HepG2 (cell line): Measurements from ENCODE around the gene BRPF1. TPM values are rescaled to one million over a fixed set of nuclear protein-coding genes. Genes with fewer than 3 reads are reported as not detected.

Source experiments
- ATAC-seq: fragments of 200-7000 bp; cut with Tn5 transposase; 3 replicates; pipeline ENCODE4 v1.9.1; 2020; ENCODE audit warnings: mild to moderate bottlenecking, moderate library complexity
- BruUV-seq: library from RNA; stranded (reverse); fragments of 400-500 nt; replicated peaks from 2 replicates; lab custom pipeline; 2021; lab: Mats Ljungman, UMichigan
- CTCF ChIA-PET: fragments of 300-600 bp; formaldehyde crosslinking; extraction: SDS; loops from one replicate; lab custom pipeline; 2021; ENCODE audit warnings: low total read pairs, inconsistent platforms, low intra/inter-chr PET ratio; lab: Yijun Ruan, JAX
- POLR2A ChIA-PET: fragments of 350-600 bp; sonication (Branson Sonifier 250); formaldehyde crosslinking; loops from one replicate; lab custom pipeline; 2020; ENCODE audit warnings: antibody characterized with exemption, inconsistent platforms; lab: Yijun Ruan, JAX
- DNase-seq: peaks from one replicate; pipeline ENCODE4 v3.0.0-alpha.2; 2015; ENCODE audit warnings: low spot score
- FAIRE-seq: peaks from 3 replicates; lab custom pipeline; 2011; peaks lifted over from hg19 to GRCh38; lab: Jason Lieb, UNC
- H2AFZ ChIP-seq: one replicate; pipeline ENCODE4 v1.6.1; 2011; ENCODE audit warnings: low read length, inconsistent platforms
- H3K27ac ChIP-seq: fragments of 300-600 bp; 3 replicates; pipeline ENCODE4 v1.8.0; 2011; ENCODE audit warnings: mixed run types, mild to moderate bottlenecking, mixed read lengths, low read length, inconsistent platforms; ENCODE audit not compliant: insufficient read depth; ENCODE audit errors: extremely low read length
- H3K27me3 ChIP-seq, 2 experiments: fragments of 200-600 bp in 1 of 2; 2 replicates in 1 of 2; 3 replicates in 1 of 2; pipeline versions ENCODE4 v1.6.0 to v1.8.0; 2011; ENCODE audit warnings: low read length in 2 of 2, mild to moderate bottlenecking in 2 of 2, moderate library complexity in 2 of 2, inconsistent platforms in 1 of 2; ENCODE audit not compliant: insufficient read depth in 2 of 2, control insufficient read depth in 1 of 2
- H3K36me3 ChIP-seq, 2 experiments: fragments of 200-600 bp in 1 of 2; replicated peaks in 1 of 2; 2 replicates in 1 of 2; 3 replicates in 1 of 2; pipeline versions ENCODE4 v1.5.1 to v1.8.0; 2011; ENCODE audit warnings: low read length in 2 of 2, inconsistent platforms in 1 of 2; ENCODE audit not compliant: insufficient read depth in 2 of 2, control insufficient read depth in 1 of 2
- H3K4me1 ChIP-seq: 2 replicates; pipeline ENCODE4 v1.5.1; 2012; ENCODE audit warnings: low read length, inconsistent platforms; ENCODE audit not compliant: insufficient read depth
- H3K4me2 ChIP-seq: 2 replicates; pipeline ENCODE4 v1.6.0; 2011; ENCODE audit warnings: low read depth, low read length, inconsistent platforms
- H3K4me3 ChIP-seq, 3 experiments: fragments of 200-600 bp in 1 of 3; sonication (generic), shearing (Covaris generic) in 1 of 3; replicated peaks in 1 of 3; 2 replicates each; pipeline ENCODE4 v1.5.1; 2011 to 2016; ENCODE audit warnings: low read length in 3 of 3, inconsistent platforms in 2 of 3, low read depth in 2 of 3, mild to moderate bottlenecking in 2 of 3, control low read depth in 1 of 3, mixed read lengths in 1 of 3; ENCODE audit not compliant: insufficient read depth in 1 of 3
- H3K79me2 ChIP-seq: one replicate; pipeline ENCODE4 v1.6.1; 2011; ENCODE audit warnings: low read length, inconsistent platforms; ENCODE audit not compliant: insufficient read depth
- H3K9ac ChIP-seq: 2 replicates; pipeline ENCODE4 v1.6.0; 2011; ENCODE audit warnings: mild to moderate bottlenecking, low read depth, low read length, inconsistent platforms; ENCODE audit not compliant: insufficient read depth
- H3K9me3 ChIP-seq: 2 replicates; pipeline ENCODE4 v1.5.1; 2012; ENCODE audit warnings: mild to moderate bottlenecking, low read length
- H4K20me1 ChIP-seq: 2 replicates; pipeline ENCODE4 v1.6.0; 2011; ENCODE audit warnings: inconsistent platforms, mild to moderate bottlenecking, low read length, moderate library complexity; ENCODE audit not compliant: insufficient read depth
- CAMTA2 ChIP-seq: sonication (generic); formaldehyde crosslinking; IDR thresholded peaks from 2 replicates; pipeline ENCODE4 v1.4.0; 2020; ENCODE audit warnings: mild to moderate bottlenecking, missing genetic modification reagents, borderline replicate concordance
- EHMT2 ChIP-seq: fragments of 200-600 bp; sonication (generic); IDR thresholded peaks from 2 replicates; pipeline ENCODE4 v1.7.0; 2017; ENCODE audit warnings: antibody characterized with exemption, low read depth, low read length, borderline replicate concordance
- MTERF4 ChIP-seq: sonication (generic); formaldehyde crosslinking; IDR thresholded peaks from 2 replicates; pipeline ENCODE4 v1.8.0; 2023; ENCODE audit warnings: mild to moderate bottlenecking, missing genetic modification reagents
- PLRG1 ChIP-seq: fragments of 450-650 bp; conservative IDR thresholded peaks from 2 replicates; pipeline ENCODE4 v1.6.1; 2016
- RCOR2 ChIP-seq: IDR thresholded peaks from 2 replicates; pipeline ENCODE4 v1.6.1; 2016; ENCODE audit warnings: missing biosample characterization, missing genetic modification reagents
- SMAD1 ChIP-seq: sonication (generic); formaldehyde crosslinking; IDR thresholded peaks from 2 replicates; pipeline ENCODE4 v1.4.0; 2020; ENCODE audit warnings: missing genetic modification reagents, low read depth, mild to moderate bottlenecking, borderline replicate concordance
- ZNF121 ChIP-seq: sonication (generic); formaldehyde crosslinking; IDR thresholded peaks from 2 replicates; pipeline ENCODE4 v1.5.0; 2020; ENCODE audit warnings: mild to moderate bottlenecking, missing genetic modification reagents
- ZNF3 ChIP-seq: IDR thresholded peaks from 2 replicates; pipeline ENCODE4 v1.7.0; 2017; ENCODE audit warnings: inconsistent platforms
- ZNF790 ChIP-seq: sonication (generic); formaldehyde crosslinking; IDR thresholded peaks from 2 replicates; pipeline ENCODE4 v1.8.0; 2022; ENCODE audit warnings: missing genetic modification reagents, mild to moderate bottlenecking, borderline replicate concordance
- WGBS: methylation state at CpG from one replicate; pipeline ENCODE4 v1.1.6; 2017; ENCODE audit warnings: low lambda C conversion rate; 5-methylcytosine and 5-hydroxymethylcytosine counted together
- in situ Hi-C: cut with HindIII; loops from 2 replicates; pipeline ENCODE4 v1.10.0; 2017; ENCODE audit warnings: low pct_unique_long_range_greater_than_20kb; ENCODE audit not compliant: extremely low pct_ligation_motif_present
- intact Hi-C: fragments of 100-400 bp; cut with micrococcal nuclease; formaldehyde crosslinking; loops from one replicate; pipeline ENCODE4 v1.10.0; 2022; ENCODE audit not compliant: unreplicated experiment
- polyA plus RNA-seq, 8 experiments: library from polyadenylated mRNA; depleted of rRNA in 3 of 8; stranded (reverse) in 7 of 8; unstranded in 1 of 8; fragments of >200 nt; fragmentation: Illumina TruSeq in 4 of 8; extraction: Trizol in 4 of 8; gene quantifications; 2 replicates each; pipeline versions ENCODE4 v1.2.1 to v1.2.3, GENCODE V29; 2011 to 2016; ENCODE audit warnings: low read depth in 4 of 8, missing spikeins in 1 of 8, mixed read lengths in 1 of 8; ENCODE audit not compliant: insufficient read depth in 1 of 8
- total RNA-seq, 5 experiments: library from RNA; depleted of rRNA; stranded (reverse); fragments of >200 nt; fragmentation: Illumina TruSeq; extraction: Trizol; gene quantifications; 2 replicates each; pipeline ENCODE4 v1.2.3, GENCODE V29; 2016; ENCODE audit warnings: low read depth in 1 of 5
- TF ChIP-seq, protein P1 (sequence below): sonication (generic); formaldehyde crosslinking; IDR thresholded peaks from 2 replicates; pipeline ENCODE4 v1.5.0; 2020; ENCODE audit warnings: missing genetic modification reagents
- TF ChIP-seq, protein P2 (sequence below): sonication (generic); formaldehyde crosslinking; IDR thresholded peaks from 2 replicates; pipeline ENCODE4 v1.5.0; 2020; ENCODE audit warnings: missing genetic modification reagents

Gene BRPF1
- total and polyA plus RNA-seq, 2 of the 13 experiments (the other 11 are each of a cell fraction or from before 2014, with no cell fraction given), result 7.3 to 10.0 TPM

DNA sequence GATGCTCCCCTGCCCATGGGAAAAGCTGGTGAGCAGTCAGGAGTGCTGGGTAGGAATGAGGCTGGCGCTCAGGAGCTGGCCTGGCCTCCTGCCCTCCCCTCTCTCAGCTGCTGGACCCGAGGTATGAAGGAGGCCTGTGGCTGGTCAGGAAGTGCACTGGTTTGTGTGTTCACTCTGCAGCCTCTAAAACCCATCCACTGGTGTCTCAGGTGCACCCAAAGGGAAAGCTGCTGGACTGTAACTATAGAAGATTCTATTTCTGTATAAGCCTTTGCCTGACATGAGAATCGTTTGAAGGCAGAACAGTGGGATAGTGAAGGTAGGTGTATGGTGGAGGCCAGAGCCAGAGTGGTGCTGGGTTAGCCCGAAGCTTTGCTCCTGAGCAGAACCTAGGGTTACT is 33.6 kb upstream of the BRPF1 start:
- no peaks in the 10 kb centered on the region for H3K9me3 ChIP-seq
- peaks cover 9 to 19% of the 10 kb centered on the region in 2 experiments; a peak in 3 of 5 replicates for H3K36me3 ChIP-seq
- 87% methylated on average over 4 of the region's 4 CpGs for WGBS
- no peaks in the 10 kb centered on the region for H3K27me3 ChIP-seq
- no peak overlapping the region for H2AFZ ChIP-seq
- no peak overlapping the region for H3K4me3 ChIP-seq
- no peak overlapping the region for H3K27ac ChIP-seq
- no peak for ATAC-seq
- in situ Hi-C loops (no loop called here), intact Hi-C loops (no loop called here)
- no peak for DNase-seq
- H3K9ac ChIP-seq, result no peak overlapping the region
- TF ChIP-seq, protein P1, sequence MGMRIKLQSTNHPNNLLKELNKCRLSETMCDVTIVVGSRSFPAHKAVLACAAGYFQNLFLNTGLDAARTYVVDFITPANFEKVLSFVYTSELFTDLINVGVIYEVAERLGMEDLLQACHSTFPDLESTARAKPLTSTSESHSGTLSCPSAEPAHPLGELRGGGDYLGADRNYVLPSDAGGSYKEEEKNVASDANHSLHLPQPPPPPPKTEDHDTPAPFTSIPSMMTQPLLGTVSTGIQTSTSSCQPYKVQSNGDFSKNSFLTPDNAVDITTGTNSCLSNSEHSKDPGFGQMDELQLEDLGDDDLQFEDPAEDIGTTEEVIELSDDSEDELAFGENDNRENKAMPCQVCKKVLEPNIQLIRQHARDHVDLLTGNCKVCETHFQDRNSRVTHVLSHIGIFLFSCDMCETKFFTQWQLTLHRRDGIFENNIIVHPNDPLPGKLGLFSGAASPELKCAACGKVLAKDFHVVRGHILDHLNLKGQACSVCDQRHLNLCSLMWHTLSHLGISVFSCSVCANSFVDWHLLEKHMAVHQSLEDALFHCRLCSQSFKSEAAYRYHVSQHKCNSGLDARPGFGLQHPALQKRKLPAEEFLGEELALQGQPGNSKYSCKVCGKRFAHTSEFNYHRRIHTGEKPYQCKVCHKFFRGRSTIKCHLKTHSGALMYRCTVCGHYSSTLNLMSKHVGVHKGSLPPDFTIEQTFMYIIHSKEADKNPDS (CRISPR knock-in tag), result no peak
- TF ChIP-seq PLRG1, result no peak
- TF ChIP-seq ZNF121 (CRISPR knock-in tag), result no peak
- TF ChIP-seq, protein P2, sequence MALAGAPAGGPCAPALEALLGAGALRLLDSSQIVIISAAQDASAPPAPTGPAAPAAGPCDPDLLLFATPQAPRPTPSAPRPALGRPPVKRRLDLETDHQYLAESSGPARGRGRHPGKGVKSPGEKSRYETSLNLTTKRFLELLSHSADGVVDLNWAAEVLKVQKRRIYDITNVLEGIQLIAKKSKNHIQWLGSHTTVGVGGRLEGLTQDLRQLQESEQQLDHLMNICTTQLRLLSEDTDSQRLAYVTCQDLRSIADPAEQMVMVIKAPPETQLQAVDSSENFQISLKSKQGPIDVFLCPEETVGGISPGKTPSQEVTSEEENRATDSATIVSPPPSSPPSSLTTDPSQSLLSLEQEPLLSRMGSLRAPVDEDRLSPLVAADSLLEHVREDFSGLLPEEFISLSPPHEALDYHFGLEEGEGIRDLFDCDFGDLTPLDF (CRISPR knock-in tag), result no peak
- TF ChIP-seq EHMT2, result no peak
- no peak for TF ChIP-seq ZNF3 (CRISPR knock-in tag)
- TF ChIP-seq MTERF4, result no peak
- TF ChIP-seq CAMTA2 (CRISPR knock-in tag), result no peak
- no peak for TF ChIP-seq SMAD1 (CRISPR knock-in tag)
- TF ChIP-seq ZNF790, result no peak
- no peak for TF ChIP-seq RCOR2 (CRISPR knock-in tag)
- no peaks in the 10 kb centered on the region for H3K79me2 ChIP-seq
- H4K20me1 ChIP-seq, result no peaks in the 10 kb centered on the region
- no TSS peak for BruUV-seq
- H3K4me1 ChIP-seq, result no peaks in the 10 kb centered on the region
- H3K4me2 ChIP-seq, result no peak overlapping the region
- ChIA-PET CTCF (no interaction called here), POLR2A (no interaction called here)
- no peak for FAIRE-seq
